DMS 273 (cell line): ENCODE data around the gene BACE2.
A peak's percentile ranks its signal among the peaks of the same experiment; 100 is the strongest.

Experiments used
- DNase-seq: peaks from one replicate; lab custom pipeline; 2025; ENCODE audit not compliant: unreplicated experiment; lab: John Stamatoyannopoulos, UW

Gene BACE2

GRCh38 chr21:41211060-41211805 lies 43.3 kb downstream of the BACE2 start:
- DNase-seq, result peak; percentile 58

GRCh38 chr21:41213021-41213420 lies 45.1 kb downstream of the BACE2 start:
- DNase-seq, result no peak

GRCh38 chr21:41215856-41216408 lies 48.0 kb downstream of the BACE2 start:
- DNase-seq, result no peak

- DNase-seq, result no peak
Measured at GRCh38 chr21:41216486-41216885, 48.5 kb downstream of the BACE2 start.

- DNase-seq, result no peak
Measured at GRCh38 chr21:41217671-41218385, 49.9 kb downstream of the BACE2 start.

- DNase-seq, result no peak
Measured at GRCh38 chr21:41219498-41220207, 51.7 kb downstream of the BACE2 start.

GRCh38 chr21:41220208-41220733 lies 52.3 kb downstream of the BACE2 start:
- DNase-seq, result no peak

GRCh38 chr21:41222247-41223068 lies 54.5 kb downstream of the BACE2 start:
- DNase-seq, result no peak

GRCh38 chr21:41226853-41227252 lies 58.9 kb downstream of the BACE2 start:
- no peak for DNase-seq

GRCh38 chr21:41227357-41228005 lies 59.5 kb downstream of the BACE2 start:
- DNase-seq, result no peak

- no peak for DNase-seq
Measured at GRCh38 chr21:41228006-41228370, 60.0 kb downstream of the BACE2 start.

- no peak for DNase-seq
Measured at GRCh38 chr21:41228492-41228891, 60.5 kb downstream of the BACE2 start.

GRCh38 chr21:41228958-41229357 lies 61.0 kb downstream of the BACE2 start:
- no peak for DNase-seq

- no peak for DNase-seq
Measured at GRCh38 chr21:41229509-41230248, 61.7 kb downstream of the BACE2 start.

- no peak for DNase-seq
Measured at GRCh38 chr21:41230497-41230896, 62.5 kb downstream of the BACE2 start.

GRCh38 chr21:41231060-41231459 lies 63.1 kb downstream of the BACE2 start:
- no peak for DNase-seq

- DNase-seq, result no peak
Measured at GRCh38 chr21:41232013-41232412, 64.1 kb downstream of the BACE2 start.

GRCh38 chr21:41233916-41234315 lies 66.0 kb downstream of the BACE2 start:
- DNase-seq, result no peak

GRCh38 chr21:41234569-41234968 lies 66.6 kb downstream of the BACE2 start:
- no peak for DNase-seq
